B cell (primary cell): ENCODE data around the gene PADI3. TPM values are rescaled to one million over a fixed set of nuclear protein-coding genes. Genes with fewer than 3 reads are reported as not detected.

Experiments
- ATAC-seq: fragments of 200-7000 bp; cut with Tn5 transposase; one replicate; pipeline ENCODE4 v1.10.0; 2021; ENCODE audit warnings: low read depth, mild to moderate bottlenecking, moderate number of reproducible peaks, moderate library complexity
- CTCF ChIA-PET: fragments of 350-600 bp; sonication (Branson Sonifier 250); formaldehyde crosslinking; loops from one replicate; lab custom pipeline; 2021; ENCODE audit warnings: antibody characterized with exemption, inconsistent platforms; lab: Charles Lee
- POLR2A ChIA-PET: fragments of 350-600 bp; sonication (Branson Sonifier 250); formaldehyde crosslinking; loops from one replicate; lab custom pipeline; 2021; ENCODE audit warnings: antibody characterized with exemption; lab: Charles Lee
- DNase-seq: peaks from one replicate; pipeline ENCODE4 v3.0.0; 2013
- H2AFZ ChIP-seq: 2 replicates; pipeline ENCODE4 v1.6.1; 2012; ENCODE audit warnings: mild to moderate bottlenecking, low read depth, low read length; ENCODE audit not compliant: insufficient read depth, poor library complexity, severe bottlenecking
- H3K27ac ChIP-seq, 2 donors: 1 replicate in 1 of 2; 2 replicates in 1 of 2; pipeline ENCODE4 v1.5.1; 2012 to 2013; ENCODE audit warnings: low read length in 2 of 2, mild to moderate bottlenecking in 2 of 2, moderate library complexity in 1 of 2
- H3K27me3 ChIP-seq, 4 experiments: fragments of 200-600 bp in 1 of 4; sonication (generic) in 1 of 4; replicated peaks in 1 of 4; 1 replicate in 2 of 4; 2 replicates in 2 of 4; pipeline versions ENCODE4 v1.6.1 to v1.7.0; 2013 to 2016; ENCODE audit warnings: low read length in 3 of 4, mild to moderate bottlenecking in 2 of 4, mixed read lengths in 1 of 4, moderate library complexity in 1 of 4; ENCODE audit not compliant: insufficient read depth in 4 of 4, control insufficient read depth in 3 of 4; ENCODE audit errors: control extremely low read depth in 1 of 4
- H3K36me3 ChIP-seq, 2 experiments: replicated peaks in 1 of 2; 1 replicate in 1 of 2; 2 replicates in 1 of 2; pipeline versions ENCODE4 v1.6.1 to v1.7.1; 2013; ENCODE audit warnings: low read length in 1 of 2; ENCODE audit not compliant: insufficient read depth in 2 of 2, control insufficient read depth in 1 of 2; ENCODE audit errors: control extremely low read depth in 1 of 2, extremely low read depth in 1 of 2
- H3K4me1 ChIP-seq, 2 donors: fragments of 200-600 bp in 1 of 2; sonication (generic) in 1 of 2; 1 replicate in 1 of 2; 2 replicates in 1 of 2; pipeline versions ENCODE4 v1.5.1 to v1.6.1; 2013 to 2017; ENCODE audit warnings: low read length in 2 of 2; ENCODE audit not compliant: control insufficient read depth in 2 of 2, insufficient read depth in 2 of 2
- H3K4me2 ChIP-seq: replicated peaks from 2 replicates; pipeline ENCODE3; 2012; ENCODE audit warnings: mild to moderate bottlenecking, low read depth, low read length; ENCODE audit not compliant: poor library complexity, severe bottlenecking
- H3K4me3 ChIP-seq, 5 experiments: fragments of 200-600 bp in 1 of 5; sonication (generic) in 1 of 5; 1 replicate in 3 of 5; 2 replicates in 2 of 5; pipeline versions ENCODE4 v1.5.1 to v1.7.0; 2011 to 2016; ENCODE audit warnings: low read length in 4 of 5, mild to moderate bottlenecking in 4 of 5, low read depth in 2 of 5, control low read depth in 1 of 5, moderate library complexity in 1 of 5; ENCODE audit not compliant: insufficient read depth in 1 of 5; ENCODE audit errors: control extremely low read depth in 1 of 5, extremely low read depth in 1 of 5
- H3K79me2 ChIP-seq: fragments of 200-600 bp; sonication (generic); one replicate; pipeline ENCODE4 v1.6.0; 2016; ENCODE audit warnings: low read length; ENCODE audit not compliant: control insufficient read depth, insufficient read depth
- H3K9ac ChIP-seq: fragments of 200-600 bp; sonication (generic); 2 replicates; pipeline ENCODE4 v1.6.1; 2017; ENCODE audit warnings: mild to moderate bottlenecking, low read length, moderate library complexity
- H3K9me3 ChIP-seq, 3 donors: one replicate each; pipeline versions ENCODE4 v1.6.1 to v1.7.1; 2013; ENCODE audit warnings: low read length in 2 of 3; ENCODE audit not compliant: control insufficient read depth in 2 of 3, insufficient read depth in 1 of 3; ENCODE audit errors: control extremely low read depth in 1 of 3
- H4K20me1 ChIP-seq: 2 replicates; pipeline ENCODE4 v1.6.0; 2012; ENCODE audit warnings: mild to moderate bottlenecking, low read length; ENCODE audit not compliant: insufficient read depth, control insufficient read depth, poor library complexity, severe bottlenecking
- H3K27ac Mint-ChIP-seq: one replicate; pipeline ENCODE4 v1.8.0; 2021; ENCODE audit warnings: mixed read lengths
- H3K27me3 Mint-ChIP-seq: one replicate; pipeline ENCODE4 v1.8.0; 2021; ENCODE audit warnings: mixed read lengths
- H3K4me1 Mint-ChIP-seq: one replicate; pipeline ENCODE4 v1.8.0; 2021; ENCODE audit warnings: mixed read lengths
- H3K4me3 Mint-ChIP-seq: one replicate; pipeline ENCODE4 v1.8.0; 2021; ENCODE audit warnings: mixed read lengths
- H3K9me3 Mint-ChIP-seq: one replicate; pipeline ENCODE4 v1.8.0; 2022; ENCODE audit warnings: mixed read lengths; ENCODE audit not compliant: insufficient read depth
- CTCF ChIP-seq: fragments of 200-600 bp; IDR thresholded peaks from one replicate; pipeline ENCODE4 v1.8.0; 2022; ENCODE audit warnings: antibody characterized with exemption, mild to moderate bottlenecking
- EZH2 ChIP-seq: IDR thresholded peaks from 2 replicates; pipeline ENCODE4 v1.6.1; 2012; ENCODE audit warnings: borderline replicate concordance, low read depth, mild to moderate bottlenecking, moderate library complexity, low read length; ENCODE audit not compliant: insufficient read depth, poor library complexity, severe bottlenecking
- WGBS: methylation state at CpG from one replicate; pipeline ENCODE4 v1.1.5; 2013; ENCODE audit warnings: missing lambda C conversion rate; ENCODE audit not compliant: insufficient coverage; 5-methylcytosine and 5-hydroxymethylcytosine counted together
- intact Hi-C: fragments of 100-400 bp; cut with micrococcal nuclease; formaldehyde crosslinking; loops from one replicate; pipeline ENCODE4 v1.10.0; 2022
- polyA plus RNA-seq: library from polyadenylated mRNA; depleted of rRNA; stranded (reverse); fragments of >200 nt; gene quantifications from 2 replicates; pipeline ENCODE4 v1.2.3, GENCODE V29; 2012
- total RNA-seq, 2 donors: library from RNA; stranded (reverse); fragments of 120-200 nt in 1 of 2; gene quantifications; 1 replicate in 1 of 2; 2 replicates in 1 of 2; pipeline versions ENCODE4 v1.2.3 to v1.2.4, GENCODE V29; 2013 to 2022

Gene PADI3
- total and polyA plus RNA-seq, 2 donors (not counting 1 experiment from before 2014, with no cell fraction given): not detected

DNA sequence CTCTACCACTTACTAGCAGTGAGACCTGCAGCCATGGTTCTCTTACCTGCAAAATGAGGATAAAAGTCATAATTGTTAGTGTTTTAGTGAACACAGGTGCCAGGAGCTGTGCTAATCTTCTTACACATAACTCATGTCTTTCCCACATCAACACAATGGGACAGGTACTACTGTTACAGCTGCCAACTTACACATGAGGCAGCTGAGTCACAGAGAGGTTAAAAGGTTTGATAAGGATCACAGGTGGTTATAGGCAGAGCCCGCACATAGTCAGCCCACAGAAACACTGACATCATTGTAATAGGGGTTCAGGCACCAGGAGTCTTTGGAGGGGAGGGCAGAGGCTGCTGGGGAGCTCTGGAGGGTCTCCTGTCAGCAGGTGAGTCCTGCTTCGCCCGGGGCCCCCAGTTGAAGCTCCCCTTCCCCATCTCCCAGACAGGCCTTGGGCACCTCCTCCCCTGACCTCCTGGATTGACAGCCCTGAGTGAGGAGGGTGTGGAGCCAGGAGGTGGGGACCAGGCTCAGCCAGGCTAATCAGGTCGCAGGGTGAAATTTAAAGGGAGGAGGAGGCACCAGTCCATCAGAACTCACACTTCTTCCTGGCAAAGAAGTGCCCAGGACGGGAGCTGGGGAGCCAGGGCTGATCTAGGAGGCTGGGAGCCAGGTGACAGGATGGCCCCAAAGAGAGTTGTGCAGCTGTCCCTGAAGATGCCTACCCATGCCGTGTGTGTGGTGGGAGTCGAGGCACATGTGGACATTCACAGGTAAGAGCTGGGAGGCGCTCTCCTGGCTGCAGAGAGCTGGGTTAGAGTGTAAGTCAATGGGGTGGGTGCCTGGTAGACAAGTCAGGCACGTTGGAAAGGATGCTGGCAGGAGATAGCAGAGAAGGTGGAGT lies 44.1 kb upstream of the PADI3 start, which contains the start of gene PADI1:
PADI1 (plus strand) TSS at position 583 of the 895 bp plus-strand sequence; CDS start at position 673, 90 bp downstream.
- no peaks in the 10 kb centered on the region for H4K20me1 ChIP-seq
- no peak within 1 kb of the TSS for H3K27ac ChIP-seq
- no peak within 1 kb of the TSS for H3K4me2 ChIP-seq
- no peak within 1 kb of the TSS for H3K4me3 Mint-ChIP-seq
- intact Hi-C loops: no loop called here
- no peaks in the 10 kb centered on the region for H3K36me3 ChIP-seq
- no peaks in the 10 kb centered on the region for H3K27me3 ChIP-seq
- TF ChIP-seq CTCF: no peak
- TF ChIP-seq EZH2: no peak
- ChIA-PET CTCF (interaction anchor here (1.4 kb wide), 1 partner anchor 32 kb away, joined by 5 read pairs; no protein-coding TSS in a partner anchor), POLR2A (no interaction called here)
- H3K4me1 ChIP-seq: peaks cover 16 to 17% of the 10 kb centered on the region in 2 donors
- H3K9ac ChIP-seq: no peak within 1 kb of the TSS
- no peak within 1 kb of the TSS for H3K4me3 ChIP-seq
- no peaks in the 10 kb centered on the region for H3K79me2 ChIP-seq
- no peak within 1 kb of the TSS for H2AFZ ChIP-seq
- no peaks in the 10 kb centered on the region for H3K9me3 ChIP-seq
- ATAC-seq (no peak), DNase-seq (no peak)
- no peak within 1 kb of the TSS for H3K27ac Mint-ChIP-seq
- 82% methylated on average over 5 of the region's 9 CpGs for WGBS
- H3K27me3 Mint-ChIP-seq: peaks cover 4% of the 10 kb centered on the region
- no peaks in the 10 kb centered on the region for H3K9me3 Mint-ChIP-seq
- H3K4me1 Mint-ChIP-seq: peaks cover 27% of the 10 kb centered on the region

DNA sequence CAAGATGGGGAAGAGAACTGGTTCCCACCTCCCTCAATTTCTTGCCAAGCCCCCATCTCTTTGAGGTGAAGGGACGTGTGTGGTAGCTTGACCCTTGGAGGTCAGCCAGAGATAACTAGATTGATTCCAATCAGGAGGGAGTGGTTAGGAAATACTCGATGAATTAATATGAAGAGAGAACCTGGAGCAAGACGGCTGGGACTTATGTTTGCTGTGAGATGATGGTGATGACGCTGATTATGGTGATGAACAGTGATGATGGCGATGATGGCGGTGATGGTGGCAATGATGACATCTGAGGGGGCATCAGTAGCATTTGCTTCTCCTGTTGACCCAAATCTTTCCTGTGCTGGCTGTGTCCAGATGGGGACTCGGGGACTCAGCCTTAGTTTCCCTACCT lies 43.2 kb upstream of the PADI3 start:
- Histone ChIP-seq H3K9ac (no peak overlapping the region), H3K4me3 (no peak overlapping the region), H3K4me1 (peaks cover 16 to 17% of the 10 kb centered on the region in 2 donors), H3K27ac (no peak overlapping the region), H2AFZ (no peak overlapping the region), H3K4me2 (no peak overlapping the region), H3K27me3 (no peaks in the 10 kb centered on the region), H4K20me1 (no peaks in the 10 kb centered on the region), H3K36me3 (no peaks in the 10 kb centered on the region), H3K9me3 (no peaks in the 10 kb centered on the region), H3K79me2 (no peaks in the 10 kb centered on the region)
- intact Hi-C loops: no loop called here
- WGBS: 99% methylated on average over 6 of the region's 7 CpGs
- no peak overlapping the region for H3K4me3 Mint-ChIP-seq
- TF ChIP-seq EZH2 (no peak), CTCF (no peak)
- H3K27ac Mint-ChIP-seq: no peak overlapping the region
- POLR2A ChIA-PET: no interaction called here
- DNase-seq: no peak
- no peaks in the 10 kb centered on the region for H3K9me3 Mint-ChIP-seq
- H3K4me1 Mint-ChIP-seq: peaks cover 27% of the 10 kb centered on the region
- ATAC-seq: no peak
- H3K27me3 Mint-ChIP-seq: peaks cover 4% of the 10 kb centered on the region
- CTCF ChIA-PET: interaction anchor here (1.4 kb wide), 1 partner anchor 31 kb away, joined by 5 read pairs; no protein-coding TSS in a partner anchor
